Hypothalamus (tissue), 51 donors: Measurements from ENCODE around the gene NHLRC4.

ENCODE experiments used
- DNase-seq, 51 donors: peaks; one replicate each; lab custom pipeline; 2025; lab: John Stamatoyannopoulos, UW

The NHLRC4 gene

DNA sequence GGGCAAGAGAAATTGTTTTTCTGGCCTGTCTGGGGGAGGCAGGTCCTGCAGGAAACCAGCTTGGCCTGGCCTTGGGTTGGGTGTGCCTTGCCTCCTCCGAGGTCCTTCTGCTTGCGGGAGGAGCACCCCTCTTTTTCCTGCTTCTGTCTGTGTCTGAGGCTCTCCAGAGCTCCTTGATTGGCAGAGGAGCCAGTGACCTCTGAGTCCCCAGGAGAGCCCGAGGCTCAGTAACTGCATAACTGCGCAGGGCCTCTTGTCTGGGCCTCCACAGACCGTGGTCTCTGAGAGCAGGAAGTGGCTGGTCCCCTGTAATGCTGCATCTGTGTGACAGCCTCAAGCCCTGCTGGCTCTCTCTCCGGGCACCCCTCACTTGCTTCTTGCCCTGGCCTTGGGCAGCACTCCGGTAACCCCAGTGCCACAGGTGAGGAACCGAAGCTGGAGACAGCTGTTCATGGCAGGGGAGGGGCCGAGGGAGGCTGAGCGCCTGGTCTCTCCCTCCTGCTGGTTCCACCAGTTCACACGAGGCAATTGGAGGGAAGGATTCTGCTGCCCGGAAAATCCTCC lies 37.7 kb upstream of the NHLRC4 start:
- no peak for DNase-seq

DNA sequence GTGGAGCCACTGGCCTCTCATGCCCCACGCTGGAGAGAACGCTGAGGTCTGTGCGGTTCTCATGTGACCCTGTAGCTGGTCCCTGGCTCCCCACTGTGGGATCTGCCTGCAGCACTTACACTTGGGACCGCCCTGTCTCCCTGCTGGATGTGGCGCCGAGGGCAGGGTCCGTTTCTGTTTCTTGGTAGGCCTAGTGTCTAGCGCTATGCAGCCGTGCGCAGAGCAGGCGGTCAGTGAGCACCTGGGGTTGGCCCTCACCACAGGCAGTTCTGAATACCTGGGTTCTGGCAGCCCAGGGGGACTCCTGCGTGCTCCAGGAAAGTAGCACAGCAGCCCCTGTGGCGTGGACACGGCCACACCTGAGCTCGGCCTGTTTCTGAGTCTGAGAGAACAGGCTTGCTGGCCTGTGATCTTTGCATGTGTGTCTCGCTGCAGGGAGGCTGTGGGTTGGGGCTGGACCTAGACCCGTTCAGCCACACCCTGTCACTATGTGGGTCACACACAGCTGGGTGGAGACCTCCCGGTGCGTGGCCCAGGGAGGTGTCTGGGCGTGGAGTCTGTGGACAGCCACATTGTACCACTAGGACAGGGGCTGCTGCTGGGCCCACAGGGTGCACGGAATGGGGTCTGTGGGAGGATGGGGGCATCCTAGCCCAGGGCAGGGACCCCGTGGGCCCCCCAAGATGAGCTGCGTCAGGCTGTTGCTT lies 36.5 kb upstream of the NHLRC4 start:
- no peak for DNase-seq

DNA sequence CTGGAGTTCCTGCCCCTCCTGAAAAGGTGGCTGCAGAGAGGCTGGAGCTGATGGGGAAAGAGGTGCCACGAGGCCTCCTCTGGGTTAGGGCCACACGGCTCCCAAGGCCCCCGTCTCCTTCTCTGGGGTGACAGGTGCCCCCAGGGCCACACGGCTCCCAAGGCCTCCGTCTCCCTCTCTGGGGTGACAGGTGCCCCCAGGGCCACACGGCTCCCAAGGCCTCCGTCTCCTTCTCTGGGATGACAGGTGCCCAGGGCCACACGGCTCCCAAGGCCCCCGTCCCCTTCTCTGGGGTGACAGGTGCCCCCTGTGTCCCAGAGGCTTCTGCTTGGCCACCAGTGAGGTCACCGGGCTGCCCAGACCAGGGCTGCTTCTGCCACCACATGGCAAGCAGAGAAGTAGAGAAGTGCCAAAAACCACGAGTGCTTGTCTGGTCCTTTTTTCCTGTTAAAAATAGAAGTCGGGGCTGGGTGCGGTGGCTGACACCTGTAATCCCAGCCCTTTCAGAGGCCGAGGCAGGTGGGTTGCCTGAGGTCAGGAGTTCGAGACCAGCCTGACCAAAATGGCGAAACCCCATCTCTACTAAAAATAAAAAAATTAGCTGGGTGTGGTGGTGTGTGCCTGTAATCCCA lies 35.2 kb upstream of the NHLRC4 start:
- DNase-seq, result no peak

DNA sequence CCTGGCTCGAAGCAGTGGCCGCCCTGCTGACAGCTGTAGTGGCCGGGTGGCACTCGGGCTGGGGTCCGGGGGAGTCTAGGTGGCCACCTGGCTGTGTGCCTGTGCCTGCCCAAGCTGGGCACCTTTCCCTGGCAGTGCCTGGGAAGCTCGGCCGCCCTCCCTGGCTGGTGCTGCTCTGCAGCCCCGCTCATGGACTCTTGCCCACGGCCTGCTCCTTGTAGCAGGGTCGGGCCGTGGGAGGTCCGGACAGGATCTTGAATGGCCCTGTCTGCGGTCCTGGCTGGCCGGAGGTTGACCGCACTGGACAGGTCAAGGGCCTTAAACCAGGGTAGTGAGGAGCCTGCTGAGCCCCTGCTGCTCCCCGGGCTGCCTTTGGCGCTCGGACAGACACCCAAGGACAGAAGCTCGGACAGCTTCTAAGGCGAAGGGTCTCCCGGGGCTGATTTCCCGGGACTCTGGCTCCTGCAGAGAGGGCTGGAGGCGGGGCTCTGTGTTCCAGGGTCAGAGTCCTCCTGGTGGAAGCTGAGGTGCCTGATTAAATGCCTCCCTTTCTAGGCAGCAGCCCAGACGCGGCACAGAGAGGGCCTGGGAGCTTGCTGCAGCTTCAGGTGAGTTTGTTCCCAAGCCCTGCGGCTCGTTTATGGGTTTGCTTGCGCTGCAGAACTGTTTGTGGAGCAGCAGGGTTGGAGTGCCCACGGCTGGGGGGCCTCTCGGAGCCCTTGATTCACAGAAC lies 33.2 kb upstream of the NHLRC4 start:
- DNase-seq, result peak in 3 of 51 donors; percentile 17 to 38 (median 35)

DNA sequence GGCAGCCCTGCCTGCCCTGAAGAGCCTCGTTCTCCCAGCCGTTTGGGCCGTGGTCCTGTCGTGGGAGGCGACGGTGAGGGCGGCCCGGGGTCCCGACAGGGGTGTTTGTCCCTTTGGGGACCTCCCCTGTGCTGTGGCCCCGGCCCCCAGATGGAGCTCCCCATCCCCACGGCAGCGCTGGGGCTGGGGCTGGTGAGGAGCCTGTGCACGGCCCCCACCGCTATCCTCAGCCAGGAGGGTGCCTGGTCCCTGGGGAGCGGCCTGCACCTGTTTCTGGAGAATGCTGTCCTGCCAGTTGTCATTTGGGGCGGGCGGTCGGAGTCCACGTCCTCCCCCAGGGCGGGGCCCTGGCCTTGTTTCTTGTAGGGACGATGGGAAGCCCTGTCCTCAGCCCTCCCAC lies 32.7 kb upstream of the NHLRC4 start:
- DNase-seq, result no peak

DNA sequence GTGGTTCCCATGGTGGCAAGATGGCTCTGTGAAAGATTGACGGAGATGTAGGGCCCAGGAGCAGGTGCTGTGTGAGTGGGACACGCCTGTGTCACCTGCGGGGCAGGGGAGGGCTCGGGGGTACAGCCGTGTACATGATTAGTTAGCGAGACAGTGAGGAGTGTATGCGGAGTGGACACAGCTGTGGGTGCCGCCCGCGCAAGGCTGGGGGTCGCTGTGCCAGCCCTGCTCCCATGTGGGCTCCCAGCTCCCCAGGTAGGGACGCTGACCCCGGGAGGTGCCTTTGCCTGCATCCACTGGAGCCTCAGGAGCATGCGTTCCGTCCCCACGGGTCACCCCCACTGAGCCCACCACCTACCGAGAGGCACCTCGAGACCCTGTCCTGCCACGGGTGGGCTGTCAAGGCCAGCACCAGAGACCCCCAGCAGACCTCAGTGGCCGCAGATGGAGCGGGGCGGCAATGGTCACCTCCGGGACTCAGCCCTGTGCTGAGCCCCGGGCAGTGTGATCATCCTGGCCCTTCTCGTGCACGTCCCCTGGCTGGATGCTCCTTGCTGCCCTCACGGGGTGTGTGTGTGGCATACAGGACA lies 31.9 kb upstream of the NHLRC4 start:
- DNase-seq, result no peak

DNA sequence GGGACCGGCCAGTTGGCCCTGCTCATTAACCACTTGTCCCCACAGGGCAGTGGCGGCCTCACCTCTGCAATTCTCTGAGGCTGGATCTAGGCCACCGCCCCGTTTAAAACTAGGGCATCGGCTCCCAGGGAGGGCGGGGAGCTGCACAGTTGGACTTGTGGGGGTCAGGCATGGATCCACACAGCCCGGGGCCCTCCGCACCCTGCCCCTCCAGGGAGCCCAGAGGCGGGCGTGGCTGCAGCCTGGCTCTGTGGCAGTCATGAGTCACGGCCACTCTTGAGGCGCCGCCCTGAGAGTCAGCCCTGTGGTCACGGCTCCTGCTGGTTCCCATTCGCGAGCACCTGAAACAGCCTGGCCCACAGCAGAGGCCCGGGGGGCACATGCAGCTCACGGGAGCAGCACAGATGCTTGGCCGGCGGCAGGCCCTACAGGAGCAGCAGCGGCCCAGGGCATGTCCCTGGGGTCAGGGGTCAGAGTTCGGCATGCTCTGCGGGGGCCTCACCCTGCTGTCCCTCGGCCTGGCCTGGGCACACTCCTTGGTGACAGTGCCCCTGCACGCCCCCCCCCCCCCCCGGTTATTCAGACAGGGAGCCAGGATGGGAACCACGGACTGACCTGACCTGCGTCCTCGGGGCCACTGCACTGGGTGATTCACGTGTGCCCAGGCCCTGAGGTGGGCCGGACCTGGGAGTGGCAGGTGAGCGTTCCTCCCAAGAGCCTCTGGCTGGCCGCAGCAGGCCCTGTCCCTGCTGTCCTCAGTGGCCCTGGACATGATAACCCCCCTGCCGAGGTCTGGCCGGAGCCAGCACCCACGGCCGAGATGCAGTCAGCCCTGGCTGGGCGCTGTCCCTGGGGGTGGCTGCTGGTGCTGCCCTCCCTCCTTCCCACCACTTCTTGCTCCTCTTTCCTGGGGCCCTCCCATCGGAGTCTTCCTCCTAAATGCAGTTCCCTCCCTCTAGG lies 31.1 kb upstream of the NHLRC4 start:
- no peak for DNase-seq

DNA sequence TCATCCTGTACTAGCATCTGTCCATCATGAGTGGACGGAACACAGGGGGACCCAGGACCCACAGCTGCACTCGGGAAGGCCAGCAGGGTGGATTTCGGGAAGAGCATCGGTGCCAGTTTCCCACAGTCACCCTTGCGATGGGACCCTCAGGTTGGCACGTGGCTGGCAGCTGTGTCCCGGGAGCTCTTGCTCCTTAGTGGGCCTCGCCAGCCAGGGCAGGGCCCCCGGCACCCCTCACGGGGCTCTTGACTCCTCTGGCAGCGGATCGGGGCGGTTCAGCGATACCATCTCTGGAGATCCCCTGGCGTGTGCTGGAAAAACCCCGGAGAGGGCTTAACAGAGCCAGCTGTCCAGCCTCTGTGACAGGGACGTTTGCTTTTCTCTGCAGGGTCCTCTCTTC lies 30.1 kb upstream of the NHLRC4 start:
- no peak for DNase-seq

DNA sequence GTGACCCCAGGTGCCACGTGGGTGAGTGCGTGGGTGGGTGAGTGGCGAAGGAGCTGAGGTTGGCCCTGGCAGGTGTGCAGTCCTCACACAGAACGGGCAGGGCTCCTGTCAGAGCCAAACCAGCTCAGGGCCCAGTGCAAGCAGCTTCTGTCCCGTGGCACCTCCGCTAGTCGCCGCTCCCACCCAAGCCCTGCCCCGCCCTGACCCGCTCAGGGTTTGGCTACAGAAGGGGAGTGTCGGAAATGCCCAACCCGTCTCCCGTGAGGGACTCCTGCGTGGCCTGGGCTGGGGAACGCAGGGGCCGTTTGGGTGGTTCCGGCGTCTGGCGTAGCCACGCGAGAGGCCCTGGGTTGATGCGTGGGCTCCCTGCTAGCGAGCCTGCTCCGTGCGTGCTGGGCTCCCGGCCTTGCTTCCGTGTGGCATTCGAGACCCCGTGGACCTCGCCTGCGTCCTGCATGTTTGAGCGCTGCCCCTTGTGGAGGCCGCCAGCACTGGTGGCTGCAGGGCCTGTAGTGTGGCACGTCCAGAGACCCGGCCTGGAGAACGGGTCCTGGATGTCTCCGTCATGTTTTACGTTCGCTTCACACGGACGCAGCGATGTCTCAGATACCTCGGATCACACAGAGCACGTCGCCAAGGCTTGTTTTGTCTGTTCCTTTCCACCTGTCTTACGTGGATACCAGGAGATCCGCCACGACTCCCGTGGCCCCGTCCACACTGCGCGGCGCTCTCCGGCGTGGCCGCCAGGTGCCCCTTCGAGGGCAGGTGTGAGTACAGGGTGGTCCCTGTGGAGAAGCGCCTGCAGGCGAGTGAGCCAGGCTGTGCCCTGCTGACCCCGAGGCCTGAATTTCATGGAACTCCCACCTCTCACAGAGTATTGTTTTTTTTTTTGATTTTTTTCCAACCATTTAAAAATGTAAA lies 29.1 kb upstream of the NHLRC4 start:
- DNase-seq, result no peak

DNA sequence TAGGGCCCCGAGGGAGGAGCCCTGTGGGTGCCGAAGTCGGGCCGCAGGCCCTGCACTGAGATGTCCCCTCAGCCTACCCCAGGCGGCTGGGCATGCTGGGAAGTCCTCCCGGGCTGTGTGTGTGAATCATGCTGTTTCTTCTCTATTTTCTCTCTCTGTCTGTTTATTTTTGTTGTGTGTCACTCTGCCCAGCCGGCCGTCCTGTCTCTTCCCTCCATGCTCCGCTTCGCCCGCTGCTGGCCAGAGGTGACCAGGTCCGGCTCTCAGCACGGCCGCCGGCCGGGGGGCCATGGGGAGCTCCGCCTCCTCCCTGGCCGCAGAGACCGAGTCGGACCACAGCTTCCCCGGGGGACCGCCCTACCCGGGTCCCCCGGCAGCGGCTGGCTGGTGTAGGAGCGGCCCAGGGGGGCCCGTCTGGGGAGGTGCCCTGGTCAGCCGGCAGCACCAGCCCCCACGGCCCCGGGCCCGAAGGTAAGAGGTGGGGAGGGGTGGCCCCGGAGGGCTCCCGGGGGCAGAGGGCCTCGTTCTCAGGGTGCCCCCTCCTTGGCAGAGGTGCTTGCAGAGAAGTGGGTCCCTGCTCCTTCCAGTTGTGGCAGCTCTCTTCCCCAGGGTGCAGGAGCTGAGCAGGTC lies 26.8 kb upstream of the NHLRC4 start:
- DNase-seq, result no peak

DNA sequence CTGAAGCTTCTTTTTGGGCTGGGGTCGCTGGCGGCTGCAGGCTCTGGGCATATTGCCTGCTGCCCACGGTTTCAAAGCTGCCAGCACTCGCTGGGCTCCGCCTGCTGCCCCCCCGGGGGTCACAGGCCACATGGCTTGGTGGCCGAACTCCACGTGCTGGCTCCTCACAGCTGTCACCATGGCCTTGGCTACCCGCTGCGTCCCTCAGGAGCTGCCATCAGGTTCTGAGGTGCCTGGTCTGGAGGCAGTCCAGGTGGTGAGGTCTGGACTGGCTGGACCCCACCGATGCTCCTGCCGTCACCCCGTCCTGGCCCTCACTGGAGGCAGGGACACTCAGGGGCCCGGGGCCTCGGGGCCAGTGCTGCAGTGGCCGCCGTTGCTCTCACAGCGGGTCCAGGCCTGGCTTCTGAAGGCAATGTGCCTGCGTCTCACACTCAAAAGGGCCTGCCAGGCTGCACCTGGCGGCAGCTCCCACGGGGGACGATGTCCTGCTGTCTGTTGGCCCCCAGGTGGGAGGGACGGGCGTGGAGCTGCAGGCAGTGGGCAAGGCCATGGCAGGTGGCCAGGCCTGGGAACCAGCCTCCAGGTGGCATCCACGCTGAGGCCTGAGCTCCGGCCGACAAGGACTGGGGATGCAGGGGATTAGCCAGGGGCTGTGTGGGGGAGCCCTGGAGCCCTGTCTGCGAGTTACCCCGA lies 26.0 kb upstream of the NHLRC4 start:
- DNase-seq, result no peak

DNA sequence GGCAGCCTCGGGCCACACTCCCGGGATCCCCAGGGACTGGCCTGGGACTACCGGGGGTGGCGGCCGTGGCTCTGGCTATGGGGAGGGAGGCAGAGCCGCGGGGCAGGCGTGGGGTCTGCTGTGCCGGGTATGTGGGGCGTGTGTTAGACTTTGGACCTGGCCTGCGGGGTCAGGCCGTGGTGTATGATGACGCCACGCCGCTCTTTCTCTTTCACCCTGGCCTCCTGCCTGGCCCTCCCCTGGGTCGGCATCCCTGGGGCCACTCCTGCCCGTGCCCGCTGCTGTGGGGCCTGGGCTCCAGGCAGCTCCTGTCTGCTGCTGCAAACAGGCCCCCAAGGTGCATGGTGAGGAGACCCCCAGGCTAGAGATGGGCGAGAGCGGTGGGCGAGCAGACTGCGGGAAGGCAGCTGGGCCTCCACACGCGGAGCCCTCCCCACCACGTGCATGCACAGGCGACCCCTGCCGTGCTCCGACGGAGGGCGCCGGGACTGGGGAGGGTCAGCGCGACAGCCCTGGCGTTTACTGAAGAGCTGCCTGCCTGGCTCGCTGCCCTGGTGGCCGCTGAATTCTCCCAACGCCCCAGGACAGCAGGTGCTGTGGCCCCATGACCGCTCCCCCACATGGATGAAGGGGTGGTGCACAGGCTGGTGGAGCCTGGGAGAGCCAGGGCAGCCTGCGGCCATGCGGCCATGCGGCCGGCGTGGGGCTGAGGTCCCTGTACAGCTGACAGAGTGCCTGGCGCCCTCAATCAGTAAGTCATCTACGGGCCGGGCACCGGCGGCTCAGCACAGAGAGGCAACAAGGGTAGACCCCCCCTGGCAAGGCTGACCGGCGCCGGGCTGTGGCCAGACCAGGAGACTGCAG lies 23.3 kb upstream of the NHLRC4 start:
- DNase-seq, result no peak

DNA sequence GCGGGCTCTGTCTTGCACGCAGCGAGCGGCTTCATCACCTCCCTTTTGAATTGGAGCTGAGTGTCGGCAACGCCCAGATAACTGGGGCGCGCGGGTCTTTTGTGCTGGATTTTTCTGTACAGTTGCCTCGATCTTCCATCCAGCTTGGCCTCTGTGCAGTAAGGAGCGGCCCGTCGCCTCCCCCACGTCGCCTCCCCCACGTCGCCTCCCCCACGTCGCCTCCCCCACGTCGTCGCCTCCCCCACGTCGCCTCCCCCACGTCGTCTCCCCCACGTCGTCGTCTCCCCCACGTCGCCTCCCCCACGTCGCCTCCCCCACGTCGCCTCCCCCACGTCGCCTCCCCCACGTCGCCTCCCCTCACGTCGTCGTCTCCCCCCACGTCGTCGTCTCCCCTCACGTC lies 22.3 kb upstream of the NHLRC4 start:
- no peak for DNase-seq

DNA sequence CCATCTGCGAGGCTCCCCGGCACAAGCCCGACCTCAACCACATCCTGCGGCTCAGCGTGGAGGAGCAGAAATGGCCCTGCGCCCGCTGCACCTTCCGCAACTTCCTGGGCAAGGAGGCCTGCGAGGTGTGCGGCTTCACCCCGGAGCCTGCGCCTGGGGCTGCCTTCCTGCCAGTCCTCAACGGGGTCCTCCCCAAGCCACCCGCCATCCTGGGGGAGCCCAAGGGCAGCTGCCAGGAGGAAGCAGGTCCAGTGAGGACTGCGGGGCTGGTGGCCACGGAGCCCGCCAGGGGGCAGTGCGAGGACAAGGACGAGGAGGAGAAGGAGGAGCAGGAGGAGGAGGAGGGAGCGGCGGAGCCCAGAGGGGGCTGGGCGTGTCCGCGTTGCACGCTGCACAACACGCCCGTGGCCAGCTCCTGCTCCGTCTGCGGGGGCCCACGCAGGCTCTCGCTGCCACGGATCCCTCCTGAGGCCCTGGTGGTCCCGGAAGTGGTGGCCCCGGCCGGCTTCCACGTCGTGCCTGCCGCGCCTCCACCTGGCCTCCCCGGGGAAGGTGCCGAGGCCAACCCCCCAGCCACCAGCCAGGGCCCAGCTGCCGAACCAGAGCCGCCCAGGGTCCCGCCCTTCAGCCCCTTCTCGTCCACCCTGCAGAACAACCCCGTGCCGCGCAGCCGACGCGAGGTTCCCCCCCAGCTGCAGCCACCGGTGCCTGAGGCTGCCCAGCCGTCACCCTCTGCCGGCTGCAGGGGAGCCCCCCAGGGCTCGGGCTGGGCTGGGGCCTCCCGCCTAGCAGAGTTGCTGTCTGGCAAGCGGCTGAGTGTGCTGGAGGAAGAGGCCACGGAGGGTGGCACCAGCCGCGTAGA lies 19.7 kb upstream of the NHLRC4 start:
- peak in 13 of 51 donors; percentile 8 to 50 (median 20) for DNase-seq

DNA sequence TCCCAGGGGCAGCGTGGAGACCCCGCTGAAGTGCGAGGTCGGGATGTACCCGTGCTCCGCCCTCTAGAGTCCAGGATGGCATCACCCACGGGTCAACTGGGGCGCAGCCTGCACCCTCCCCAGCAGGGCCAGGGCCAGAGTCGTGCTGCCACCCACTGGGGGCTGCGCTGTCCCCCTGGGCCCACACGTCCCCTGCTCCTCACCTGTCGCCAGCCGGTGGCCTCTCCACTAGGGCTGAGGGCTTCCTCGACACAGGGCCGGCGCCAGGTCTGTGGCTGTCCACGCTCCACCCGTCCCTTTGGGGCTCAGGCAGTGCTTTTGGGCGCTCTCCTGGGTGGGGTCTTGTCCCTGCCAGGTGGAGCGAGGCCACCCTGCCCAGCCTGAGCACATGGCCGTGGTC lies 18.2 kb upstream of the NHLRC4 start:
- no peak for DNase-seq
